Measurements from ENCODE around the gene YBX2. TPM values are rescaled to one million over a fixed set of nuclear protein-coding genes. Genes with fewer than 3 reads are reported as not detected.

YBX2 gene
- total and polyA plus RNA-seq, 2 experiments from 2014 or later: 0.22 TPM; not detected in 1

- Histone ChIP-seq H3K79me2 (ENCODE audit: insufficient read depth) (no peaks in the 10 kb centered on the region), H3K4me3 (no peak overlapping the region), H3K27me3 (replicated peaks; ENCODE audit: insufficient read depth) (peaks cover 41% of the 10 kb centered on the region), H3K4me1 (ENCODE audit: insufficient read depth) (no peaks in the 10 kb centered on the region), H3F3A (ENCODE audit: insufficient read depth) (no peaks in the 10 kb centered on the region), H3K9ac (no peak overlapping the region), H3K9me2 (ENCODE audit: insufficient read depth) (no peaks in the 10 kb centered on the region), H2AFZ (no peak overlapping the region), H3K9me3 (ENCODE audit: low read depth) (no peaks in the 10 kb centered on the region), H3K36me3 (ENCODE audit: low read depth) (no peaks in the 10 kb centered on the region), H3K4me2 (ENCODE audit: unreplicated experiment) (no peak overlapping the region), H4K20me1 (ENCODE audit: insufficient read depth) (no peaks in the 10 kb centered on the region), H3K27ac (no peak overlapping the region)
- no peak for DNase-seq
- TF ChIP-seq EZH2 (IDR thresholded peaks at IDR 0.05; ENCODE audit: insufficient read depth, poor library complexity, severe bottlenecking) (no peak), EZH2phosphoT487 (IDR thresholded peaks at IDR 0.05; ENCODE audit: insufficient read depth, low read depth) (no peak)
- in situ Hi-C loops (cut with MboI): no loop called here
- 46 to 51% methylated on average over 12 to 18 of the region's 18 CpGs for WGBS, 2 experiments (ENCODE audit: low coverage in 1 of 2, low lambda C conversion rate in 2 of 2, missing lambda C conversion rate in 2 of 2)
Observed at GRCh38 chr17:7289256-7290032, 5.0 kb downstream of the YBX2 start.

- H3K36me3 ChIP-seq (ENCODE audit: low read depth): no peaks in the 10 kb centered on the region
- no peak overlapping the region for H3K4me2 ChIP-seq (ENCODE audit: unreplicated experiment)
- no peak for TF ChIP-seq EZH2 (IDR thresholded peaks at IDR 0.05; ENCODE audit: insufficient read depth, poor library complexity, severe bottlenecking)
- TF ChIP-seq EZH2phosphoT487 (IDR thresholded peaks at IDR 0.05; ENCODE audit: insufficient read depth, low read depth): no peak
- H3K4me1 ChIP-seq (ENCODE audit: insufficient read depth): no peaks in the 10 kb centered on the region
- H3K79me2 ChIP-seq (ENCODE audit: insufficient read depth): no peaks in the 10 kb centered on the region
- H3F3A ChIP-seq (ENCODE audit: insufficient read depth): no peaks in the 10 kb centered on the region
- no peaks in the 10 kb centered on the region for H4K20me1 ChIP-seq (ENCODE audit: insufficient read depth)
- H3K27ac ChIP-seq: no peak overlapping the region
- no peak overlapping the region for H3K9ac ChIP-seq
- no peak overlapping the region for H3K4me3 ChIP-seq
- peaks cover 20% of the 10 kb centered on the region; the same call in 1 of the 2 replicates for H3K27me3 ChIP-seq (replicated peaks; ENCODE audit: insufficient read depth)
- DNase-seq: no peak
- H2AFZ ChIP-seq: no peak overlapping the region
- no peaks in the 10 kb centered on the region for H3K9me3 ChIP-seq (ENCODE audit: low read depth)
- WGBS, 2 experiments (ENCODE audit: low coverage in 1 of 2, low lambda C conversion rate in 2 of 2, missing lambda C conversion rate in 2 of 2): 69 to 70% methylated on average over 12 of the region's 12 CpGs
- in situ Hi-C loops (cut with MboI): no loop called here
- no peaks in the 10 kb centered on the region for H3K9me2 ChIP-seq (ENCODE audit: insufficient read depth)
Observed at GRCh38 chr17:7285679-7286078, 8.8 kb downstream of the YBX2 start.

- Histone ChIP-seq H3K4me3 (no peak overlapping the region), H4K20me1 (ENCODE audit: insufficient read depth) (no peaks in the 10 kb centered on the region), H3K36me3 (ENCODE audit: low read depth) (no peaks in the 10 kb centered on the region), H2AFZ (no peak overlapping the region), H3F3A (ENCODE audit: insufficient read depth) (peaks cover 5% of the 10 kb centered on the region; the same call in 1 of the 2 replicates), H3K9me3 (ENCODE audit: low read depth) (no peaks in the 10 kb centered on the region), H3K9me2 (ENCODE audit: insufficient read depth) (no peaks in the 10 kb centered on the region), H3K4me2 (ENCODE audit: unreplicated experiment) (no peak overlapping the region), H3K4me1 (ENCODE audit: insufficient read depth) (no peaks in the 10 kb centered on the region), H3K79me2 (ENCODE audit: insufficient read depth) (no peaks in the 10 kb centered on the region), H3K27me3 (replicated peaks; ENCODE audit: insufficient read depth) (peaks cover 20% of the 10 kb centered on the region; the same call in 1 of the 2 replicates), H3K9ac (no peak overlapping the region), H3K27ac (no peak overlapping the region)
- TF ChIP-seq EZH2phosphoT487 (IDR thresholded peaks at IDR 0.05; ENCODE audit: insufficient read depth, low read depth) (no peak), EZH2 (IDR thresholded peaks at IDR 0.05; ENCODE audit: insufficient read depth, poor library complexity, severe bottlenecking) (no peak)
- no peak for DNase-seq
- in situ Hi-C loops (cut with MboI): no loop called here
- WGBS, 2 experiments (ENCODE audit: low coverage in 1 of 2, low lambda C conversion rate in 2 of 2, missing lambda C conversion rate in 2 of 2): 82 to 84% methylated on average over 16 of the region's 16 CpGs
Observed at GRCh38 chr17:7284911-7285310, 9.5 kb downstream of the YBX2 start.

- Histone ChIP-seq H3K27ac (no peak overlapping the region), H3K27me3 (replicated peaks; ENCODE audit: insufficient read depth) (peaks cover 20% of the 10 kb centered on the region; the same call in 1 of the 2 replicates), H3K79me2 (ENCODE audit: insufficient read depth) (no peaks in the 10 kb centered on the region), H3F3A (ENCODE audit: insufficient read depth) (peaks cover 6% of the 10 kb centered on the region; the same call in 1 of the 2 replicates), H3K4me3 (no peak overlapping the region), H3K4me2 (ENCODE audit: unreplicated experiment) (no peak overlapping the region), H3K9ac (no peak overlapping the region), H3K4me1 (ENCODE audit: insufficient read depth) (no peaks in the 10 kb centered on the region), H3K9me2 (ENCODE audit: insufficient read depth) (no peaks in the 10 kb centered on the region), H4K20me1 (ENCODE audit: insufficient read depth) (no peaks in the 10 kb centered on the region), H3K9me3 (ENCODE audit: low read depth) (no peaks in the 10 kb centered on the region), H2AFZ (no peak overlapping the region), H3K36me3 (ENCODE audit: low read depth) (no peaks in the 10 kb centered on the region)
- WGBS, 2 experiments (ENCODE audit: low coverage in 1 of 2, low lambda C conversion rate in 2 of 2, missing lambda C conversion rate in 2 of 2): 80 to 84% methylated on average over 18 of the region's 18 CpGs
- no peak for TF ChIP-seq EZH2 (IDR thresholded peaks at IDR 0.05; ENCODE audit: insufficient read depth, poor library complexity, severe bottlenecking)
- TF ChIP-seq EZH2phosphoT487 (IDR thresholded peaks at IDR 0.05; ENCODE audit: insufficient read depth, low read depth): no peak
- DNase-seq: no peak
- in situ Hi-C loops (cut with MboI): no loop called here
Observed at GRCh38 chr17:7283471-7284216, 10.8 kb downstream of the YBX2 start.
